Umbilical cord (tissue), 2 donors: ENCODE data around the gene TUG1. TPM values are rescaled to one million over a fixed set of nuclear protein-coding genes. Genes with fewer than 3 reads are reported as not detected.

Source experiments
- DNase-seq: peaks from one replicate; pipeline ENCODE4 v3.0.0-alpha.2; 2015; ENCODE audit warnings: low spot score
- total RNA-seq: library from RNA; depleted of rRNA; stranded (reverse); fragments of >200 nt; gene quantifications from one replicate; pipeline ENCODE4 v1.2.3, GENCODE V29; 2014; ENCODE audit warnings: low replicate concordance; ENCODE audit not compliant: insufficient read depth

TUG1 gene
- total RNA-seq, 1 donor from 2014 or later, result 52.7 TPM

DNA sequence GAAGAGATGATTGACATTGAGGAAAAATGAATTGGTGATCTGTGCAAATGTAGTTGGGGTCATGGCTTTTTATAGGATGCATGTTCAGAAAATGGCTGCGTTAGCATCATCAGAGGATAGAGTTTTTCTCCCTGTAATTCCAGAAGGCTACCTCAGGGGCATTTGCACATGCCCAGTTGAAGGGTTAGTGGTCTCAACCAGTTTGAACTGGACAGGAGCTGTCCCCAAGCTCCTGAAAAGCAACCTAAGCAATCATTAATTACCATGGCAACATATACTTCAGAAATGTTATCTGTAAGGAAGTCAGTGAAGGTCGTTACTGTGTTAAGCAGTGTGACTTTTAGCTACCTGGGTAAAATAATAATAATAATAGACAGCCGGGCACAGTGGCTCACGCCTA lies 29.3 kb downstream of the TUG1 start:
- no peak for DNase-seq

DNA sequence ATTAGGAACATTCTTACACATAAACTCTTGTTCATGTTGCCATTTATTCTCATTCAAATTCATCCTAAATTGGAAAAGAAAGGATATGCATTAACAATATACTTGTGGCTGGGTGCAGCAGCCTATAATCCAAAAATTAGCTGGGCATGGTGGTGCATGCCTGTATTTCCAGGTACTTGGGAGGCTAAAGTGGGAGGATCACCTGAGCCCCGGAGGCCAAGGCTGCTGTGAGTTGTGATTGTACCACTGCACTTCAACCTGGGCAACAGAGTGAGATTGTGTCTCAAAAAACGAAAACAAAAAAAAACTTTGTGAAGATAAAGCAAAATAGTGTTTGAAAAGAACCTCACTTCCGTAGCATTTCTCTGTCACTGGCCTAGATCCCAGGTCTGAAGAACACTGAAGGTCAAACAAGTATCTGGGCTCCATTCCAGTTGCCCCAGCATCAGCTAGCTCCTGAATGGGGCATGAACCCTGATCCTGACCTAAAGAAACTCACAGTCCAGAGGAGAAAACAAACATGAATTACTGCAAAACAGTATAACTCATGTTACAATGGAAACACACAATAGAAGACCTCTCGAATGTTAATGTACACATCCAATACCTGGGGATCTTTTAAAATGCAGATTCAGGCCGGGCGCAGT lies 32.2 kb downstream of the TUG1 start:
- no peak for DNase-seq

DNA sequence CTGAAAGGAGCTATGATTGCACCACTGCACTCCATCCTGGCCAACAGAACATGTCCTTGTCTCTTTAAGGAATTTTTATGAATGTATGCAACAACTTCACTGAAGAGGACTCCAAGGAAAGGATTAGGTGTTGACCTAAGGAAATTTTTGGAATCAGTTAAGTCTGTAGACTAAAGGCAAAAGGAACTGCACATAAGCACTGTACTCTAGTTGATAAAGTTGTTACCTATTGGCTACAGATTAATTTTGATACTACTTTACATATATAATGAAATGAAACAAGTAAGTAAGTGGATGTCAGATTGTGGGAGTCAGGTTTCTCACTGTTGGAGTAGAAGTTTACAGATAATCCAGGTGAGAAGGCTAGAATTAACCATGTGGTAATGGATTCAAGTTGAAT lies 36.5 kb downstream of the TUG1 start:
- no peak for DNase-seq

GRCh38 chr22:31019191-31019930 lies 50.3 kb downstream of the TUG1 start:
- DNase-seq, result no peak

DNA sequence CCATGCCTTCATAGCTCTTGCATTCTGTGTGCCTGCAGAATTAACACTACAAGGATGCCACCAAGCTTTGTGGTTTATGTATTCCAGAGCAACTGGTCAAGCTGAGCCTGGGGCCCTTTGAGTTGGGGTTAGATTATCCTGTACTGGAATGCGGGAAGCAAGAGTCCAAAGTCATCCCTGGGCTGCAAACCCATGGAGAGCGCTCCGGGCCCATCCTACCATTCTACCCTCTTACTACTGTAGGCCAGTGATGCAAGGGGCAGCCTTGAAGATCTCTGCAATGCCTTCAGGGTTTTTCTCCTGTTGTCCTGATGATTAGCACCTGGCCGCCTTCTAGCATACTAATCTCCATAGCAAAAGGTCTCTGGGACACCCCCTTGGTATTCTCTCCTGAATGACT lies 51.3 kb downstream of the TUG1 start:
- DNase-seq, result no peak

DNA sequence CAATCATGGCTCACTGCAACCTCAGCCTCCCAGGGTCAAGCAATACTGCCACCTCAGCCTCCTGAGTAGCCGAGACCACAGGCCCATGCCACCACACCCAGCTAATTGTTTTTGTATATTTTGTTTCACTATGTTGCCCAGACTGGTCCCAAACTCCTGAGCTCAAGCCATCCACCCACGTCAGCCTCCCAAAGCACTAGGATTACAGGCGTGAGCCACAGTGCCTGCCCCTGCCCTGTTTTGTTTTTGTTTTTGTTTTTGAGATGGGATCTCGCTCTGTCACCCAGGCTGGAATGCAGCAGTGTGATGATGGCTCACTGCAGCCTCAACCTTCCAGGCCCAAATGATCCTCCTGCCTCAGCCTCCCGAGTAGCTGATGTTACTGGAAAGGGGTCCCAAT lies 53.5 kb downstream of the TUG1 start:
- no peak for DNase-seq

Other genes with a start within 250 kb of the TUG1 start
- 11.3 TPM for gene MORC2, start 491 bp upstream of the TUG1 start, total RNA-seq
- gene SMTN, start 112.1 kb downstream of the TUG1 start, total RNA-seq, result 198 TPM
- gene SELENOM, start 138.3 kb downstream of the TUG1 start, total RNA-seq, result 313 TPM
- 6.3 TPM for gene INPP5J, start 153.7 kb downstream of the TUG1 start, total RNA-seq
- 0.24 TPM for gene PLA2G3, start 171.2 kb downstream of the TUG1 start, total RNA-seq
- 32.0 TPM for gene RNF185, start 190.9 kb downstream of the TUG1 start, total RNA-seq
- gene LIMK2, start 243.0 kb downstream of the TUG1 start, total RNA-seq, result 56.3 TPM